NCI-H146 treated with DMSO at 0.1 percent for 48 hours (cell line): ENCODE data around the gene RHOJ.
A peak's percentile ranks its signal among the peaks of the same experiment; 100 is the strongest.
"Not testable (repeated sequence)": the region's sequence is repeated elsewhere in the genome, so short reads cannot be mapped to it uniquely, and the experiment has no call there.

Source experiments
- DNase-seq: peaks from one replicate; lab custom pipeline; 2025; ENCODE audit not compliant: unreplicated experiment; lab: John Stamatoyannopoulos, UW

The RHOJ gene

DNA sequence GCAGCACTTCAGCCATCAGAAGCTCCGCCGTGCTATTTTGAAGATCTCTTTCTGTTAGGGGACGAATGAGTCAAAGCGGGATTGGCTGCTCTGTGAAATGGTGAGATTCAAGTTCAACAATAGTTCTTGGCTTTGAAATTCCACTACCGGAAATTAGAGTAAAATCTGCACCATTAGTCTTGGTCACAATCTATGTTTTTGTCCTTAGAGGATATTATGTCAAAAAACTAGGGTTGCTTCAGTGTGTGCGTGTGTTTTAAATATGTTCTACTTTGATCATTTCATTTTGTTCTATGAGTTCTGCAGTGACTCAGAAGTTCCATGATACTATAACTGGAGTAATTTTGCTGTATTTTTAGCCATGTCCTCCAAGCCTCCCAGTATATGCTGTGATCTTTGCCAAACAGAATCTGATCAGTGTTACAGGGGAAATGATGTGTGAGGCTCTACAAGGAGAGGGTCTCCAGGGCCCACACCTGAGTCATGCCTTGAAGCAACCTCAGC is 91.9 kb downstream of the RHOJ start:
- DNase-seq, result no peak

DNA sequence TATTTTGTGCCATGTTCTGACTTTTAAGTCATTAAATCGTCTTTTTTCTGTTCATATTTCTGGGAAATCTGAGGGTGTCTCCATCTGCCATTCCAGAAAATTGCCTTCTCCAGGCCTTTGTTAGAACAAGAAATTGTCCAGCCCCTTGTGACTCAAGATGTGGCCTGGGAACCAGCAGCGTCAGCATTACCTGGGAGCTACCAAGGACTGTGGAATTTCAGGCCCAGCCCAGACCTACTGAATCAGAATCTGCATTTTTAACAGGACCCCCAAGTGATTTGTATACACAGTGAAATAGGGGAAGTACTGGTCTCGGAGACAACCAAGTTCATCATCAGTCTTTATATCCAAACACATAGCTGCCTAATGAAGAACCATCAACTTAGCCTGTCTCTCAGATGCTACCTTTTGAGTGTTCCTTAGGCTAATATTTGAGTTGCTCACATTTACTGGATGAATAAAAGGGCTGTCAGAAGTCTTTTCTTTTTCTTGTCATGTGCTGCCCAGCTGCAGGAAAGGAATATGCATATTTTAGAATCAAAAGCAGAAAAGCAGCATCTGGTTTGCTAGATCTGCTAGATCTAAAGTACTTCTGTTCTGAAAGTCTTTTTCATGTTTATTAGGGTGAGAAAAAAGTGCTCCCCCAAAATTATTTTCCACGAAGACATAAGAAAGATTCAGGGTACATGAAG is 93.3 kb downstream of the RHOJ start:
- no peak for DNase-seq

DNA sequence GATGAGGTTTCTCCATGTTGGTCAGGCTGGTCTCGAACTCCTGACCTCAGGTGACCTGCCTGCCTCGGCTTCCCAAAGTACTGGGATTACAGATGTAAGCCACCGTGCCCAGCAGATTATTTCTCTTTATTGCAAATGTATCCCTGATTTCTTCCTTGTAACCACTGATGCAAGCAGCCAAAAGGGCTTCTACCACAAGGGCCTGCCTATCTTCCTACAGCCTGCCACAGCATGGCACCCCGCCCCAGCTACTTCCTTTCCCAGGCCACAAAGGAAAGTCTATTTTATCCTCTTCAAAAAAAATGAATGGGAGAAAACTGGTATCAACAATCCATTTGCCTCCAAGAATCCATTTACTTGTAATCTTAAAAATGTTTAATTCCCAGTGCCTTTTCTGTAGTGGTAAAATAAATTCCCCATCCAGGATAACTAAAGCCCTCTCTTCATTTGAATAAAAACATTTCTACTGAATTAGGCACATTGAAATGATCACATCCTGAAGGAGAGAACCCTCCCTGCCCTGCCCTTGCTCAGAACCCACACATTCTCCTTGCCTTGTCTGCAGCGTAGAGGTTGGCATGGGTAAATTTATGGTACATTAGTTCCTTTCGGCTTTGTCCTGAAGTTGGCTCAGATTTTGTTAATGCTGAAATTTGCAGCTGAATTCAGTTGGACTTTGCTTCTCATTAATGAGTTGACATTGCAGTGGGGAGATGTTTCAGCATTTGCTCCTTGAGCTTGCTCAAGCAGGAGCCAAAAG is 95.3 kb downstream of the RHOJ start:
- no peak for DNase-seq

DNA sequence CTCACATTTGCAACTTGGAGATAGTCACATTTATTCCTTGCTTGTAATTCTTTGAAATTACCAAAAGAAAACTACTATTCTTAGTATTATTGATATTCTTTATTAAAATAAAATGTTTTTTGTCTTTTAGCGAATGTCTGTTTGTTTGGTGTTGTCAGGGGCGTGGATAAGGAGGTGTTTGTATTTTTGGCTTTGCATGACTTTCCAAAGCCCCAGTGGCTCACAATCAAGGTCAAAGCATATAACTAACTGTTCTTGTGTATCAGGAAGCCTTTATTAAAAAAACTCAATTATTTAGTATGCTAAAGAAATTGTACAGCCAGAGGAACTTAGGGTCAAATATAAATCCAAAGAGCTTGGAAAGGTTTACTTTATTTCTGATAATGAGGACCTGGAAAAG is 96.6 kb downstream of the RHOJ start:
- no peak for DNase-seq

DNA sequence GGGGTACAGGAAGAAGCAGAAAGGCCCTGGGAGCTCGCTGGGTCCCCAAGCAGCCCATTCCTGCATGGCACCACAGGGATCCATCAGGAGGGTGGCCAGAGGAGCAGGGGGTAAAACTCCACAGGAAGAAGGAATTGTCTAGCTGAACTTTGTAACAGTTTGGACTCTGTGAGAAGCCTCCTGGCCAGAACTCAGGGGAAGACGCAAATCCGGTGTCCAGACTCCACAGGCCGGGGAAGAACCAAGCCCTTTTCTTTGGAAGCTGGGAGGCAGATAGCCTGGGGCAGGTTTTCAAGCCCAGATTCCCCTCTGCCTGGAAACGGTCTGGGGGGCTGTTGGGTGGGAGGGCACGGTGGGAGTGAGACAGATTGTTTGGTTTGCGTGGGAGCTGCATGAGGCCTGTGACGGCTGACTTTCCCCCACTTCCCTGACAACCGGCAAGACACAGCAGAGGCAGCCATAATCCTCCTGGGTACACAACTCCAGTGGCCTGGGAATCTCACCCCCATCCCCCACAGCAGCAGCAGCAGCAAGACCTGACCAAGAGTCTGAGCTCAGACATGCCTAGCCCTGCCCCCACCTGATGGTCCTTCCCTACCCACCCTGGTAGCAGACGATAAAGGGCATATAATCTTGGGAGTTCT is 97.8 kb downstream of the RHOJ start:
- no peak for DNase-seq

DNA sequence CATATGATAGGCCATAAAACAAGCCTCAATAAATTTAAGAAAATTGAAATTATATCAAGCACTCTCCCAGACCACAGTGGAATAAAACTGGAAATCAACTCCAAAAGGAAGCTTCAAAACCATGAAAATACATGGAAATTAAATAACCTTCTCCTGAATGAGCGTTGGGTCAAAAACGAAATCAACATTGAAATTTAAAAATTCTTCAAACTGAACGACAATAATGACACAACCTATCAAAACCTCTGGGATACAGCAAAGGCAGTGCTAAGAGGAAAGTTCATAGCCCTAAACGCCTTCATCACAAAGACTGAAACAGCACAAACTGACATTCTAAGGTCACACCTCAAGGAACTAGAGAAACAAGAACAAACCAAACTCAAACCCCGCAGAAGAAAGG is 100.2 kb downstream of the RHOJ start:
- not testable (repeated sequence) for DNase-seq

DNA sequence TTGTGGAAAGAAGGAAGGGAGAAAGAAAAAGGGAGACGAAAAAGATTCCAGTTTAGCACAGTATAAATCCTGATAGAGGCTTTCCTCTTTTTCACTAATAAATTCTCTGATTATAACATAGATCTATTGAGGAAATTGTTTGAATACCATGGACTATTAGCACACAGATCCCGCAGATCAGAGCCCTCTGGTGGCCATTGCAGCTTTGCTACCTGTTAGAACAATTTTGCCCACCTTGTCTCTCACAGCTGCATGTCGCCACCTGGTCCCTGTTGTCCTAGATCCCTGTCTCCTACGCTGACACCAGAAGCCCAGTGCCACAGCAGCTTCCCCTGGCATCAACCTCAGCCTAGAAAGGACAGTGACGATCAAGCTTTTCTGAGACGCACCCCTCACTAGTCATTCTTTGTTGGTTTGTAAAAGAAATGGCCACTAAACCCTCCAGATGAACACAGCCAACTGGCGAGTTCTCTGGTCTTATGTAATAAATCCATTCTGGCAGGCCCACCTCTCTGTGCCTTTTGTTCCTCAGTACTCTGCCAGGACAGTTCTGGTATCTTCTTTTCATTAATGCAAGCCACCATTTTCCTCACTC is 104.6 kb downstream of the RHOJ start:
- DNase-seq, result peak; percentile 75

DNA sequence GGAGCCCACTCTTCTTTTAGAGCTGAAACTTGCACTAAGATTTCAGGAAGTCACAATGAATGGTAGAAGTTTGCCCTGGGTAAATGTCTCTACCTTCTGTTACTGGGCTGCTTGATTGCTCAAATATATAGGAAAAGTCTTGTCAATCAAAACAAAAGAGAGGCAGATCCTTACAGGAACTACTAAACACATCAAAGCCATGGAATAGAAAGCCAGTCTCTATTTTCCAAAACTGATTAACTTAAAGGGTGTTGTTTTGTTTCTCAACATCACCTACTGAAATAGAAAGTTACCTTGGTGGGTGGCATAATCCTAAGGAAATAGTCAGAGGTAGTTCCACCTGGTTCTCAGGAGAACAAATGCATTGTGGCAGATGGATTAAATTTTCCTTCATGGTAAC is 114.6 kb downstream of the RHOJ start, which contains the start of gene GPHB5:
GPHB5 (minus strand) TSS at position 101 of the 400 bp plus-strand sequence. CDS start 1,086 bp downstream, outside the sequence.
- no peak for DNase-seq

DNA sequence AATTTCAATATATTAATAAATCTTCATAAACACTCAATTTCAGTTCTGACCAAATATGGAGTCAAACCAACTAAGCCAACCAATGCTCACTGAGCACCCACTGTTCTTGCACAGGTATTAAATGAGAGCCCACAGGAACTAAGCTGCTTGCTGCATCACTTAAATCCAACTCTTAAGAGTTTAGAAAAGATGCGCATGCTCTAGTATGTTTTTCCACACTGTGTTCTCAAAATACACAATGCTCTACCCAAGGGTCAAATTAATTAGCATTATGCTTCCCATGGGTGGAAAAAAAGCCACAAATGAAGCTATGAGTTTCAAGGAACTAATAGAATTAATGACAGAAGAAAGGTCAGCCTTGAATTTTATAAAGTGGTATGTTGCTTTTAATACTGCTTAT is 118.2 kb downstream of the RHOJ start:
- no peak for DNase-seq

DNA sequence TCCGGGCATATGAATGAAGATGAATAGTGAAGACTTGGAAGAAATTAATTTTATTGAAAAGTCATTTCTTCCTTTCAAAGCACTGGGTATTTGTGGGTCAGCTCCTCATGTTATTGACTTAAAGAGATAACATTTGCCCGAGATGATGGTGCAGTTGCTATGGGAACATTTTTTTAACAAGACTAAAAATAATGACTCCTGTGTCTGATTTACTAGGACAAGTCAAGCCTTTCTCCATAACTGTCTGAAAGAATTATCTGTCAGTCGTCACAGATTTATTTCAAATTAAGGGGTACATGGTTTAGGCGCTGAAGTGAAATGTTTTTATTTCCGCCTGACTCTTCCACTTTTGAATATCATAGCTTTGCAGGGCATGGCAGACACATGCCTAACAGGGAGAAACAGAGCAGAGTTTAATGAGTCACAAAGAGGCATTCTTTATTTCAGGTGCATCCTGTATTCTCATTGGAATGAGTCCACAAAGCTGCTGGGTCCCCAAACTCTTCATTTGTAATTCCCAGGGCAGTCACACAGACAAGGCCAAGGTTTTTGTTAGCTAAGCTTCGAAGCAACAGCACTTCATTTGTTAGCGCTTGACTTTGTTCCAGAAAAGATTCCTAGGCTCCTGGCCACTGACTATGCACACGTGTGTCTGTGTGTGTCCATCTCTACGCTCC is 118.8 kb downstream of the RHOJ start:
- DNase-seq, result no peak

DNA sequence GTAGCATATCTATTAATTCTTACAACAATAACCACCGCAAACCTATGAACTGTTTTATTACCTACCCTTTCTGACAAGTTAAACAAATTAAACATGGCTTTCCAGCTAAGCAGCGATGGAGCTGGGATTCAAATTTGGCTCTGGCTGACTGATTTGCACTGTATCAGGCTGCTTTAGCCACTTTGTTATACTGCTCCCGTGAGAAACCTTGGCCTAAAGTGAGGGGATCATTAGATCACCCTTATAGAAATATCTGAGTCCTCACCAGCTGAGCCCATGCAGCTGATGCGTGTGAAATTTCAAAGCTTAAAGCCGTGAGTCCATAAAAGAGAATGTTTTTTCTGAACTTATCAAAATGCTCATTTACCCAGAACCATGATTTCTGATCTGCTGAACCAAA is 122.6 kb downstream of the RHOJ start:
- no peak for DNase-seq

DNA sequence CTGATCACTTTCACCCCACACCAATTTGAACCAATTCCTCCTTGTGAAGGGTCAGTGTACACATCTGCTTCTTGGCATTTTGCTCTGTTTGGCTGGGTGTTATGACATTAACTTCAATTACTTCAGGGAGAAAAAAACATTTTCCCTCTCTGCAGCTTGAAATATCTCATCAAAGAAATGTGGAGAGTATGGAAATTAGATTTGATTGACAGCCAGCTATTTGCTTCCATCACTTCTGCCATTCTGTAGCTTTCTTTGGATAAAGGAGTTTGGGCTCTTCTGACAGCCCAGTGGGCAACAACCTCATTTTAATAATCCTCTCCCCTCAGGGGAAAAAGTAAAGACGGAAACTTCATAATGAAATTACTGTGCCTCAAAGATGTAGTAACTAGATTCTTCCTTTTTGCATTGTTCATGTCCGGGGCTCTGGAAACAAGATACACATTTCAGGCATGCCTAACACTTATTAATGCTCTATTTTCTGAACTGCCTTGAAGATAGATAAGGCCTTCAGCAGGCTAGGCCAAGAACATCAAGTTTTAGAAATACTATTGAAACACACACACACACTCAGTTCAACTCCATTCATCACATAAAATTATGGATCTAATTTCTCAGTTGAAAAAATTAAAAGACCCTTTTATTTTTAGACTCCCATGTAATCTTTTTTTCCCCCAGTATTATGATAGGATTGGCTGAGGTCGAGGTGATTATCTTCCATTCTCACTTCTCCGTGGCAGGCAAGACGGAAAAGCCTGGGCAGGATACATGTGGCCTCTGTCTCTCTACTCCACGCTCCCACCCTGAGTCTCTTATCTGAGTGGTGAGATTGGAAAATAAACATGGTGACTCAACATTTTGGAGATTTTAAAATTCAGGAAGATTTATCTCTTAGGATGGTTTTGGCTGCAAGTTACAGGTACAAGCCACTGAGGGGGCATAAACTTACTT is 124.8 kb downstream of the RHOJ start:
- DNase-seq, result no peak

DNA sequence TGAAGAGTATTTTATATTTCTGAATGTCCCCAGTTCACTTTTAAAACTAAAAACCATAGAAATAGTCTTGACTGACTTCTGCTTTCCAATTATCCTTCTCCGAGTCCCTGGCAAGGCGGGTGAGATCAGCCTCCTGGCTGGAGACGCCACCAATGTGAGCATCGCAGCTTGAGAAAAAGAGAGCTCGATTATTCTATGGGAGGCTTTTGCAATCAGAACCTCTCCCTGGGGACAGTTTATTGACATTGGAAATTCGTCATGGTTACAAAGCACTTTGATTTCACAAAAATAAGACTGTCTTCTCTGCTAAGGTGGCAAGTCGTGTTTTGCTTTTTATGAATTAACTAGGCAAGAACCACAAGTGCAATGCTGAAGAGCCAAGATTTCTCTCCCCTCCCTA is 138.1 kb downstream of the RHOJ start:
- peak; percentile 13 for DNase-seq
